Activated T-helper 2 cell treated with anti-CD3 and anti-CD28 coated beads, Interferon-gamma antibody, Interleukin-2, Interleukin-4, amounts not matched to agents 10 μg/mL and 5 μg/mL and 100 μg/mL, durations not matched to agents 14 hours and 24 hours and 36 hours (primary cell): Measurements from ENCODE around the gene ACVR2A. TPM values are rescaled to one million over a fixed set of nuclear protein-coding genes. Genes with fewer than 3 reads are reported as not detected.

Experiments
- DNase-seq: peaks from one replicate; pipeline ENCODE4 v3.0.0; 2021; ENCODE audit warnings: low spot score
- H3K27ac Mint-ChIP-seq: one replicate; pipeline ENCODE4 v1.8.0; 2021; ENCODE audit warnings: mixed read lengths
- H3K27me3 Mint-ChIP-seq: one replicate; pipeline ENCODE4 v1.8.0; 2021; ENCODE audit warnings: low read depth, mixed read lengths
- H3K36me3 Mint-ChIP-seq: one replicate; pipeline ENCODE4 v1.8.0; 2021; ENCODE audit warnings: low read depth, mixed read lengths
- H3K4me1 Mint-ChIP-seq: one replicate; pipeline ENCODE4 v1.8.0; 2021; ENCODE audit warnings: low read depth, mixed read lengths
- H3K4me3 Mint-ChIP-seq: one replicate; pipeline ENCODE4 v1.8.0; 2021; ENCODE audit warnings: low read depth, mild to moderate bottlenecking, moderate library complexity, mixed read lengths
- H3K9me3 Mint-ChIP-seq: one replicate; pipeline ENCODE4 v1.8.0; 2021; ENCODE audit warnings: mixed read lengths
- intact Hi-C: fragments of 100-400 bp; cut with micrococcal nuclease; formaldehyde crosslinking; loops from one replicate; pipeline ENCODE4 v1.15.1; 2023
- total RNA-seq: library from RNA; stranded (reverse); gene quantifications from 2 replicates; pipeline ENCODE4 v1.2.3, GENCODE V29; 2022

ACVR2A gene
- total RNA-seq, 1 donor from 2014 or later, result 1.4 TPM

DNA sequence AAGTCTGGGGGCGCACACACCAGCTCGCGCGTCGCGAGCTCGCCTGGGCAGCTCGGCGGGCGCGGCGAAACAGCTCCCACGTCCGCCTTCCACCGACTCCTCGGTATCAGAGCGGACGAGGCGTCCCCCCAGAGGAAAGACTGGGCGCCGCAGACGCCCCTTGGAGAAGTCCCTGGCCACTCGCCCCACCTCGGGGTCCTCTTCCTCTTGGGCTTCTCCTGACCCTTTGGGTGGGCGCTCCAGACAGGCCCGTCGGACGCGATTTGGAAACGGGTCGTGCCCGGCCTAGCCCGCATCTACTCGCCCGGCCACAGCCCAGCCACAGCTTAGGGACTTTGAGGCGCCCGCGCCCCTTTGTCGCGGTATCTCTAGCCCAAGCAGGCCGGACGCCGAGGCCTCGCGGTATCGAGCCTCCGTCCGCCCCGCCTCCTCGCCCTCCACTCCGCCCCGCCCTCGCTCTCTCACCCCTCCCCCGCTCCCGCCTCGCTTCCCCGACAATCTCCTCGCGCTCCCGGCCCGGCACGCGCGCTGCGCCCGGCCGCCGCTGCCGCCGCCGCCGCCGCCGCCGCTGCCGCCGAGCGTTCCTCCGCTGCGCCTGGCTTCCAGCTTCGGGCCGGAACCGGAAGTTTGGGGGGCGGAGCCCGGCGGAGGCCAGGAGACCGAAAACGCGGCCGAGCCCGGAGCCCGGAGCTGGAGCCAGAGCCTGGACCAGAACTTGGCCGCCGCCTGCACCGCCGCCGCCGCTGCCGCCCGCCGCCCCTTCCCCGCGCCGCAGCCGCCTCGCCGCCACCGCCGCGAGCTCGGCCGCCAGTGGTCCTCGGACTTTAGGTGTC, 749 bp upstream of the ACVR2A start:
- H3K9me3 Mint-ChIP-seq, result no peaks in the 10 kb centered on the region
- H3K27me3 Mint-ChIP-seq, result peaks cover 71% of the 10 kb centered on the region
- DNase-seq, result peak; percentile 78
- H3K36me3 Mint-ChIP-seq, result no peaks in the 10 kb centered on the region
- H3K27ac Mint-ChIP-seq, result no peak overlapping the region
- peak overlapping the region; percentile 82 for H3K4me3 Mint-ChIP-seq
- intact Hi-C loops, result loop anchor here (2.0 to 10.0 kb wide), 5 partner anchors 178 to 545 kb away; partner anchors contain the start of genes MBD5 and ORC4
- peaks cover 18% of the 10 kb centered on the region for H3K4me1 Mint-ChIP-seq

DNA sequence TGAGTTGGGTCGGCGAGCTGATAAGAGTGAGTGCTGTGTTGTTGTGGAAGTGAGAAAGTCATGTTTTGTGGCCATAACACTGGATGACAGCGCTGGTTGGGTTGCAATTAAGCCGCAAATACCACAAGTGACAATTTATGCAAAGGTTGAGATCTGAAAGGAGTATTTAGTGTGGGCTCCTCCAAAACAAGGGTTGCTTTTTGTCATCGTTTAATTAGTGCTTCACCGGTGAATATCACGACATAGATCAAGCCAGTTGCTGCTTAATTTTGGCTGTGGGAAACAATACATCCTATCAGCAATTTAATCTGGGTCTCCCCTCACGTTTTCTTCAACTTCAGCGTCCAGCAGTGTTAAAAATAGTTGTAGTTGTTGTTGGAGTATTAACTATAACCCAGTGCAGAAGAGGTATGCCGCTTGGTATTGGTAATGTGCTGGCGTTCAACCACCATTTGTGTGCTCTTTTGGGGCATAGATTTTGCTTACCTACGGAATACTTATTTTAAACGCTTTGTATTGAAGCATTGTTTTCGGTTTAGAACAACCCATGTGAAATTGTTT, 662 bp downstream of the ACVR2A start:
- peak overlapping the region; percentile 69 for H3K27ac Mint-ChIP-seq
- intact Hi-C loops, result loop anchor here (2.0 to 10.0 kb wide), 4 partner anchors 183 to 547 kb away; no protein-coding TSS in a partner anchor
- H3K4me1 Mint-ChIP-seq, result peaks cover 19% of the 10 kb centered on the region
- H3K36me3 Mint-ChIP-seq, result no peaks in the 10 kb centered on the region
- peak; percentile 41 for DNase-seq
- peak overlapping the region; percentile 82 for H3K4me3 Mint-ChIP-seq
- no peaks in the 10 kb centered on the region for H3K9me3 Mint-ChIP-seq
- H3K27me3 Mint-ChIP-seq, result peaks cover 69% of the 10 kb centered on the region

DNA sequence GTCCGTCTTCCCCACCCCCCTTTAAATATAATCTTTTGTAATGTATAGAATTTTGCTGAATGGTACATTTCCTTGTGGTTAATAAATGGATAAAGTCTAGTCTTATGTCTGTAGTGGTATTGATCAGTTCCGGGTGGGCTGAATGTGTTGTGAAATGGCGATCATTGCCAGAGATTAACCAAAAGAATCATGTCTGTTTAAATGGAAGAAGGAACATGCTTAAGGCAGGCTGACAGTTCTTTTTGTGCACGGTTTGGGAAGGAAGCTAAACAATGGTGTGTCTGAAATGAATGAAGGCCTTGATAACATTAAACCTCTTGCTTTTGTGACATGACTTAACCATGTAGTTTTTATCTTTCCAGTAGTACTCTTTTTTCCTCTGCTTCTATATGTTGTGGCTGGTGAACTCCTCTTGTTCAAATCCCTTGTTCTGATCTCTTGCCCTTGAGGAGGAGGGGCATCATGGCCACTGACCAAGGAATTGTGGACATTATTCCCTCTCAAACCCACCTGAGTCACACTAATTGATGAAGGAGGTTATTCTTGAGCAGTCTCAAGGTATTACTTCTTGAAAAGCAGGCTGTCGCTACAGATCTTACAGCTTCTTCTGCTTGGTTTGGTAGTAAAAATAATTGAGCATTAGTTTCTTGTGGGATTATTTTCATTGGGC, 1.7 kb downstream of the ACVR2A start:
- Mint-ChIP-seq H3K4me1 (peaks cover 20% of the 10 kb centered on the region), H3K27me3 (peaks cover 68% of the 10 kb centered on the region), H3K4me3 (peak overlapping the region; percentile 52), H3K9me3 (no peaks in the 10 kb centered on the region), H3K36me3 (no peaks in the 10 kb centered on the region), H3K27ac (no peak overlapping the region)
- intact Hi-C loops, result loop anchor here (10.0 kb wide), 2 partner anchors 222 to 352 kb away; no protein-coding TSS in a partner anchor
- no peak for DNase-seq

DNA sequence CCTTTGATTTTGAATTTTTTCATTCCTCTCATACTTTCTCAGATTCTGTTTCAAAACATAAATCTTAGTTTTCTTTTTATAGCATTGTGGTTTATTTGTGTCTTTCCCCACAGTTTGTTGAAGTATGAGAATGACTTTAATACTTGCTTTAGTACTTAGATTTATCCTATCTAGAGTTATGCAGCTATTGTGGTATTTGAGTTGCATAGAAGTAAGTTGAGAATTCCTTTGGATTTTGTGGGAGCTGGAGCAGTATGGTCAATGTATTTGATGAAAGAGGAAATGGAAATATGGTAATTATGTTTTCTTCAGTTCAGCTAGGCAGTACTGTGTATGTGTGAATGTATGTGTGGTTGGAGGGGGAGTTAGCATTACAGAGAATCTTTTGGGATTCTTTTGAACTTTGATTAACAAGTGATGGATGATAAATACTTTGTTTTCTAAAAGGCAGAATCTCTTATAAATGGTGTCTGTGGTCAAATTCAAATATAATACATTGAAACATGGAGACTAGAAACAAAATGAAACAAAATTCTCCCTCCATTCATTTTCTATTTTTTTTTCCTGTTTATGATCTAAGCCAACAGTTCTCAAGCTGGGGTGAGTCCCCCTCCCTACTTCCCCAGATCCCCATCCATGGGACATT, 3.0 kb downstream of the ACVR2A start:
- intact Hi-C loops, result loop anchor here (10.0 kb wide), 2 partner anchors 223 to 353 kb away; no protein-coding TSS in a partner anchor
- Mint-ChIP-seq H3K27ac (no peak overlapping the region), H3K4me1 (peaks cover 20% of the 10 kb centered on the region), H3K36me3 (no peaks in the 10 kb centered on the region), H3K27me3 (peaks cover 67% of the 10 kb centered on the region), H3K9me3 (no peaks in the 10 kb centered on the region), H3K4me3 (no peak overlapping the region)
- DNase-seq, result no peak

DNA sequence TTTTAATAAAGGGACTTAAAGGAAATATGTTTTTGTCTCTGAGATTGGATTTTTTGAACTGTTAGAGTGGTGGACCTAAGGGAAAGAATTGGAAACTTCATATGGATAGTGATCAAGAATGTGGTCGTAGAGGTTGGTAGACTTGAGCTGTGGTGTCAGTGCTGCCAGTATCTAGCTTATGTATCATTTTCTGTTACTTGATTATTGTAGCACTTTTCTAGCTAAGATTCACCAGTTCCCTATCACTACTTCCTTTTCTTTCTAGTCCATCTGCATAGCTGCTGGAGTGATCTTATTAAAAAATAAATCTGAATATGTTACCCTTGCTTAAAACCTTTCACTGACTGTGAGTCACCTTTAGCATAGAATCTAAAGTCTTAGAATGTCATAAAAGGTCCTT, 6.0 kb downstream of the ACVR2A start:
- H3K4me3 Mint-ChIP-seq, result no peak overlapping the region
- intact Hi-C loops, result no loop called here
- no peak for DNase-seq
- peaks cover 13% of the 10 kb centered on the region for H3K4me1 Mint-ChIP-seq
- no peaks in the 10 kb centered on the region for H3K9me3 Mint-ChIP-seq
- no peak overlapping the region for H3K27ac Mint-ChIP-seq
- H3K36me3 Mint-ChIP-seq, result no peaks in the 10 kb centered on the region
- H3K27me3 Mint-ChIP-seq, result peaks cover 62% of the 10 kb centered on the region

DNA sequence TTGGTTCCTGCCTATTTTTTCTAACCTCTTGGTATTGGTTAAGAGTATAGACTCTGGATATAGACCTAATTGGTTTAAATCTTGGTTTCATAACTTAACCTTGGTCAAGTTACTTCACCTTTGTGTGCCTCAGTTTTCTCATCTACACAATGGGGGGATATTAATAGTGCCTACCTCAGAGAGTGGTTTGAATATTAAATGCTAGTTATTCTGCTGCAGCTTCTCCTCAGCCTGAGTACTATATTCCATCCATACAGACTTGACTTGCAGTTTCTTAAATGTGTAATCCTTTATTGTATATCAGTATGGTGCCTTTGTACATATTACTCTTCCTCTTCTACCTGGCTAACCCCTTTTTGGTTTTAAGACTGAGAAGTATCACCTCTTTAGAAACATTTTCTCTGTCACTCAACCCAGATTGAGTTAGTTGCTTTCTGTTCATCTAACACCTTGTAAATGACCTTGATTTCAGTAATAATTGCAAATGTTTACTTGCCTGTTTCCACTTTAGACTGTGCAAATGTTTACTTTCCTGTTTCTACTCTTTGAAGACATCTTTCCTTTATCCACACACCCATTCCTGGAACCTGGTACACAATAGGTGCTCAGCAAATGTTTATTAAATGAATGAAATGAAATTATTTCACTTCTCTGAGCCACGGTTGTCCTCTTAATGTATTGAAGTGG, 6.6 kb downstream of the ACVR2A start:
- Mint-ChIP-seq H3K27ac (no peak overlapping the region), H3K36me3 (no peaks in the 10 kb centered on the region), H3K27me3 (peaks cover 57% of the 10 kb centered on the region), H3K4me1 (peaks cover 12% of the 10 kb centered on the region), H3K4me3 (no peak overlapping the region), H3K9me3 (no peaks in the 10 kb centered on the region)
- intact Hi-C loops, result no loop called here
- DNase-seq, result no peak

DNA sequence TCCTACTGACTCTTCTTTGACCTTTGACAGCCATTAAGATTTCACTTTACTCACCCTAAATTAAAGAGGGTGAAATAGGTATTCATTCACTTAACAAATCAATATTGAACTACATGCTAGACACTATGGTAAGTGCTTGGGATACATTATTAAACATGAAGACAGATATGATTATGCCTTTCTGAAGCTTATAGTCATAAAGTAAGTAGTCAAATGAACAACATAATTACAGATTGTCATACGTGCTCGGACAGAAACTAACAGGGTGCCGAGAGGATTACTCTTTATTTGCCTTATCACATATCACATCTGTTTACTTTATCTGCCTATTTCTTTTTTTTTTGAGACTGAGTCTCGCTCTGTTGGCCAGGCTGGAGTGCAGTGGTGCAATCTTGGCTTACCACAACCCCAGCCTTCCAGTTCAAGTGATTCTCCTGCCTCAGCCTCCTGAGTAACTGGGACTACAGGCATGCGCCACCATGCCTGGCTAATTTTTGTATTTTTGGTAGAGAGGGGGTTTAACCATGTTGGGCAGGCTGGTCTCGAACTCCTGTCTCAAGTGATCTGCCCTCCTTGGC, 9.8 kb downstream of the ACVR2A start:
- intact Hi-C loops, result no loop called here
- H3K4me1 Mint-ChIP-seq, result peaks cover 3% of the 10 kb centered on the region

DNA sequence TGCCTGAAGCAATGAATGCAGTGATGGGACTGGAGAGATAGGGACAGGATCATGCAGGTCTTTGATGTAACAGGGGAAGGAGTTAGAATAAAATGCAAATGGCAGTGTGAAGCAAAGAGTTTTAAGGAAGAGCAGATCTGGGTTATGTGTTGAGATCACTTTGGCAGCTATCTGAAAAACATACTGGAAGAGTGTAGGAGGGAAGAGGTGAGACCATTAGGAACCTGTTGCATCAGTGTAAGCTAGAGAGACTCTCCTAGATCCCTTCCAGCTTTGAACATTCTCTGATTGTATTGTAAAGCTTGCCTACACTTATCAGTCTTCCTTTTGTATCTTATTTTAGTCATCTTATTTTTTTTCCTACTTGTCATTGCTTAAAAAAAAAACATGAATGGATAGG, 10.5 kb downstream of the ACVR2A start:
- Mint-ChIP-seq H3K36me3 (no peaks in the 10 kb centered on the region), H3K9me3 (no peaks in the 10 kb centered on the region), H3K4me1 (peaks cover 2% of the 10 kb centered on the region), H3K27me3 (peaks cover 44% of the 10 kb centered on the region), H3K27ac (no peak overlapping the region), H3K4me3 (no peak overlapping the region)
- DNase-seq, result no peak
- intact Hi-C loops, result no loop called here

More for the DNA sequence above, 9.8 kb downstream of the ACVR2A start:
- Mint-ChIP-seq H3K27me3 (peaks cover 47% of the 10 kb centered on the region), H3K27ac (no peak overlapping the region), H3K4me3 (no peak overlapping the region), H3K36me3 (no peaks in the 10 kb centered on the region), H3K9me3 (no peaks in the 10 kb centered on the region)
- DNase-seq, result no peak

DNA sequence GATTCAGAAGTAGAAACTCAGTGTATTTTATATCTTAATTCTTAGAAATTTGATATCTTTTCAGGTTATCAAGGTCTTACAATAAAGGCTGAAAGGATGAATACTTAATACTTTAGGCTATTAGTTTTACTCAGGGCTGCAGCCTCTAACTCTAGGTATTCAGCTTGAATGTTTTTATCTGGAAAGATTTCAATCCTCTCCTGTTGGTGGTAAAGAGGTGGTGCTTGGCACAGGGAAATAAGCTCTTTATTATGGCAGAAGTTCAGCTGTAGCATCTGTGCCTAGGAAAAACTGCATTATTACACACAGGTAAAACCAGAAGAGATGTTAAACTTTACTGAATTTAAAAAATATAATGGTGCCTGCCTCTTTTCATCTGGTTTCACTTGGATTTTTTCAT, 11.1 kb downstream of the ACVR2A start:
- no peaks in the 10 kb centered on the region for H3K36me3 Mint-ChIP-seq
- no peak overlapping the region for H3K27ac Mint-ChIP-seq

DNA sequence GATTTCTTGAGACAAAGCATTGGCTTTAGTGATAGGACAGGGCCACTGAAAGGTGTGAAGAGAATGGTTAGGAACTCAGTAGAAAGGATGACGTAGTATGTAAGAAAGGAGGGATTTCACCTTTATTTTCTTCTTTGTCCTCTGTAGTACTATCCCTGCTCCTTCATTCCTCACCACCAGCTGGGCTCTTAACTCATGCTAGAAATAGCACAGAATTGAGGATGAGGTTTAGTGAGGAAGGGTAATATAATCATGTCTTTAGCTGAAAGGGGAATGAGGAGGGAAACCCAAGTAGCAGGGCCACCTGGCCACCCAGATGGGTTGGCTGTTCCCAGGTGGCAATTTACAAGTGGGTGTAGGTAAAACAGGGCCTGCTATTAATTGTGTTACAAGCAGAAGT, 15.2 kb downstream of the ACVR2A start:
- H3K36me3 Mint-ChIP-seq, result no peaks in the 10 kb centered on the region
- no peak for DNase-seq
- H3K4me3 Mint-ChIP-seq, result no peak overlapping the region
- peaks cover 23% of the 10 kb centered on the region for H3K27me3 Mint-ChIP-seq
- no peaks in the 10 kb centered on the region for H3K9me3 Mint-ChIP-seq
- H3K4me1 Mint-ChIP-seq, result no peaks in the 10 kb centered on the region
- intact Hi-C loops, result no loop called here
- no peak overlapping the region for H3K27ac Mint-ChIP-seq

More for the DNA sequence above, 11.1 kb downstream of the ACVR2A start:
- no peak for DNase-seq
- intact Hi-C loops, result no loop called here
- H3K27me3 Mint-ChIP-seq, result peaks cover 42% of the 10 kb centered on the region
- H3K9me3 Mint-ChIP-seq, result no peaks in the 10 kb centered on the region
- no peak overlapping the region for H3K4me3 Mint-ChIP-seq
- no peaks in the 10 kb centered on the region for H3K4me1 Mint-ChIP-seq

DNA sequence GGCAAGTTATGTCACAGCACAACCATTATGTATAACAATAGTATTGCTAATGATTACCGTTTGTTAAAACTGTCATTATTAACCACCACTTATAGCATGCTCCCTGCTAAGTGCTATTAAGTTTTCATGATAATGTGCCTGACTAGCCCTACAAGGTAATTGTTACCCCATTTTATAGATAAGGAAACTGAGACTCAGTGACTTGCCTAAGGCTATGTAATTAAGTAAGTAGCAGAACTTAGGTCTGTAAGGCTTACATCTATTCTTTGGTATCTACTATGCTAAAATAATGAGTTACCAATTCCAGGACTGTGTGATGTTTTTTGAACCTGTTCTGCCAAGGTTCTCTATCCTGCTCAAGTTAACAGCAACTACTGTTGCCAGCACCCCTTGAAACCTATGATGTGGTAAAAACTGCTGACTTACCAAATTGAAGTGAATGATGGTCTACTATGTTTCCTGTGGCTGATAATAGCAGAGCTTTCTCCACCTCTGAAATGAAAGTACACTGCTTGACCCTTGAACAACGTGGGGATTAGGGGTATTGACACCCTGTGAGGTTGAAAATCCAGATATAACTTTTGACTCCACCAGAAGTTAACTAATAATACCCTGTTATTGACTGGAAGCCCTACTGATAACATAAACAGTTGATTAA, 18.2 kb downstream of the ACVR2A start:
- intact Hi-C loops, result no loop called here
- H3K36me3 Mint-ChIP-seq, result no peaks in the 10 kb centered on the region

More for the DNA sequence above, 18.2 kb downstream of the ACVR2A start:
- H3K27ac Mint-ChIP-seq, result no peak overlapping the region
- DNase-seq, result no peak
- no peak overlapping the region for H3K4me3 Mint-ChIP-seq
- no peaks in the 10 kb centered on the region for H3K9me3 Mint-ChIP-seq
- H3K27me3 Mint-ChIP-seq, result peaks cover 13% of the 10 kb centered on the region
- no peaks in the 10 kb centered on the region for H3K4me1 Mint-ChIP-seq
